NCI-H2081 (cell line): ENCODE results near the gene MANBA.

ENCODE experiments used
- DNase-seq, 2 experiments: peaks; one replicate each; lab custom pipeline; 2025; lab: John Stamatoyannopoulos, UW

The MANBA gene

GRCh38 chr4:102760645-102761295 is at the start of gene MANBA:
Gene MANBA, minus strand, starts transcription at chr4:102760968. Its CDS starts 74 bp downstream, at chr4:102760894.
- peak; percentile 68 to 75 for DNase-seq

DNA sequence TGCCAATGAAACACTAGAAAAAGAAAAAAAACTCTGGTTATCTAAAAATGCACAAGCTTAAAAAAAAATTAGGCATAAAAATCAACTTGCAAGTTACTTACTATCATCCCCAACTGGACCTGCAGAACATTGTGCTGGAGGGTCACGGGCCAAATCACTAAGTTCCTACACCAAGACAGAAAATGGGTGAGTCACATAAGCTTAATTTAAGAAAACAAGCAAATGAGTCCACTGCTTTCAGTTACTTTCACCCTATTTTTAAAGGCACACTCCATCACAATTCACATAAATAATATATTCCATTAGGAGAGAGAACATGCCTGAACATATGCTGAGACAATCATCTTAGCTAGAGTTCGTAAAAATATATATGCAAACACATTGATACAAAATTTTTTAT is 48.9 kb upstream of the MANBA start:
- no peak for DNase-seq

- no peak for DNase-seq
Measured at GRCh38 chr4:102809190-102809589, 48.4 kb upstream of the MANBA start.

GRCh38 chr4:102808009-102808408 is 47.2 kb upstream of the MANBA start:
- DNase-seq, result no peak

GRCh38 chr4:102807345-102807744 is 46.6 kb upstream of the MANBA start:
- DNase-seq, result no peak

DNA sequence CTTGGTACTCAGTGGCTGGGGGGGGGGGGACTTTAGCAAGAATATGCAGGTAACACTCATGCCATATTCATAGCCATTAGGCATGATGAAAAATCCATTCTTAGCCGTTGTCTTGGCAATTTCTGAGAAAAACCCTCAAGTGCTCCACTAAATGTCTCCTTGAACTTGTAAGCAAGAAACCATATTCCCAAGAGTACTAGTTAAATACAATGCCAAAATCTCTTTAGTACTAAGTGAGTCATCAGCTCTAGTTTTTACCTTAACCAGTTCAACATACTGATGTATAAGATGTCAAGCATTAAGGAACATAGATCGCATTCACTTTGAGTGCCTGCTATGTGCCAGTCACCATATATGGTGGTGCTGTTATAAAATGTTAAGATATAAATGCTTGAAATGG is 39.0 kb upstream of the MANBA start:
- no peak for DNase-seq

GRCh38 chr4:102794999-102795398 is 34.2 kb upstream of the MANBA start:
- DNase-seq, result no peak

GRCh38 chr4:102792361-102792936 is 31.7 kb upstream of the MANBA start:
- no peak for DNase-seq

GRCh38 chr4:102791318-102791835 is 30.6 kb upstream of the MANBA start:
- no peak for DNase-seq

GRCh38 chr4:102789317-102789717 is 28.5 kb upstream of the MANBA start:
- no peak for DNase-seq

DNA sequence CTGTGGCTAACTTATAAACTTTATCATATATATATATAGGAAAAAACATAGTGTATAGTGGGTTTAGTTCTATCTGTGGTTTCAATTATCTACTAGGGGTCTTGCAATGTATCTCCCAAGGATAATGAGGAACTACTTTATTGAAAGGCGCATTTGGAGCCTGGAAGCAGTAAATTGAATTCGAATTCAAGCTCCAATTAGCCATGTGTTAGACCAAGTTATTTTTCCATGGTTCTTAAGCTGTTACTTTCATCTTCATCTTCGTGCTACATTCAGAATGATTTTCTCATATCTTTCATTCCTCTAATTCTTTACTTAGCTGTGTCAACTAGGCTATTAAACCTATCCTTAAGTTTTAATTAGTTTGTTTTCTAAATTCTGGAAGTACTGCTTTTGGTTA is 27.2 kb upstream of the MANBA start:
- DNase-seq, result no peak

DNA sequence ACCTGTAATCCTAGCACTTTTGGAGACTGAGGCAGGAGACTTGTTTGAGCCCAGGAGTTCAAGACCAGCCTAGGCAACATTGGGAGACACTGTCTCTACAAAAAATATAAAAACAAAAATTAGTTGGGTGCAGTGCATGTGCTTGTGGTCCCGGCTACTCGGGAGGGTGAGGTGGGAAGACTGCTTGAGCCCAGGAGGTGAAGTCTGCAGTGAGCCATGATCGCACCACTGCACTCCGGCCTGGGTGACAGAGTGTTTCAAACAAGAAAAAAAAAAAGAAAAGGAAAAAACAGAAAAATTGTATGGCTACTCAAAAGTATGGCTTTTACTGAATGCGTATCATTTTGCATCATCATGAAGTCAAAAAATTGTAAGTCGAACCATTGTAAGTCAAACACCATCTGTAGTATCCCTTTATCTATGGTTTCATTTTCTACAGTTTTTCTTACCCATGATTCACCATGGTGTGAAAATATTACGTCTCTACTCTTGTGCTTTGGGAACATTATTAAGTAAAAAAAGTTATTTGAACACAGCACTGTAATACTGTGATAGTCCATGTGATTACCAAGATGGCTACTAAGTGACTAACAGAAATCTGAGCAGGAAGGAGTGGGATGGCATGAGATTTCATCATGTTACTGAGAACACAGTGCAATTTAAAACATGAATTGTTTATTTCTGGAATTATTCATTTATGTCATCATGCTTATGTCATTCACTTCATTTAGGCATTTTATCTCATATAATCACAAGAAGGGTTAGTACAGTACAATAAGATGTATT is 26.5 kb upstream of the MANBA start:
- no peak for DNase-seq

DNA sequence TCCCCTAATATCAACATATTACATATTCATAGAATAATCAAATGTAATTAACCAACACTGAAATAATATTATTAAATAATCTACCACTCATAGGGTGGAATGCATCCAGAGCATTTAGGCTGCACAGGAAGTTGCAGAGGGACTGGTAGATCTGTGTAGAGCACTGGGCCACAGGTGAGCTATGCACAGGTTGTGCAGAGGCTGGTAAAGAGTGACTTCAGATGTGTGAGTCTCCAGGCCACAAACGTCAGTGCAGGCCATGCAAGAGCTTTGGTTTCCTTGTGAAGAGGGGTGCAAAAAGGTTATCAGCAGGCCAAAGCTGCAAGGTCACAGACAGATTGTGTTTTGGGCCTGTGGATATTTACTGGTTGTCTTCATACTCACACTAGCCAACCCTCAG is 25.5 kb upstream of the MANBA start:
- no peak for DNase-seq

DNA sequence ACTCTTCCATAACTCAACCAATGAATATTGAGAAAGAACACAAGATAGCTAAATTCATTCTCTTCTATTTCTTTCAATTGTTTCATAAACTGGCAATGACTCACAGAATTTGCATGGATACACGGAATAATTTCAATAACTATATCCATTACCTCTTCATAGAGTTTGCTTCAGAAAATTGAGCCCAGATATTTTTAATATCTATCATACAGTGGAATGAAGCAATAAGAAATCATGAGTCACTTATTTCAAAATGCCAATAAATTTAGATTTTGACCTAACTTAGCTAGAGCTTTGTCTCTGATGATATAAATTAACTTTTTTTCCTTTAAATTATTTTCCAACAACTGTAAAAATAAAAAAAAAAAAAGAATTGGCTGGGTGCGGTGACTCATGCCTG is 22.2 kb upstream of the MANBA start:
- DNase-seq, result no peak

DNA sequence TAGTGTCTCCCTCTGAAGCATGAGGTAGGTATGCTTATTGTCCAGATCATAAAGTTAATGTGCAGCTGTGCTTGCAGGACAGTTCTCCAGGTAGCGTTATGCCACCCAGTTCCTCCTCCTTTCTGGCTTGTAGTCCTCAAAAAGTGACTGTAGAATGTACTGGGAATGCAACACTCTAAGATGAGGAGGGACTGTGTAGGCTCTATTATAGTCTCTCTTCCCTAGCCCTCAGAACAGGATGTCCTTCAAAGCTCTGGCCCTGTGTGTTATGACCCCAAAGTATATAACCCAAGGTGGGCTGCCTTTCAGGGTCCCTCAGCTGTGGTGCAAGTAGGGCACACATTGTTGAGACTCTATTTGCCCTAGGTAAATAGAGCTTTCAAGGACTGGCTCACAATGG is 20.8 kb upstream of the MANBA start:
- no peak for DNase-seq

DNA sequence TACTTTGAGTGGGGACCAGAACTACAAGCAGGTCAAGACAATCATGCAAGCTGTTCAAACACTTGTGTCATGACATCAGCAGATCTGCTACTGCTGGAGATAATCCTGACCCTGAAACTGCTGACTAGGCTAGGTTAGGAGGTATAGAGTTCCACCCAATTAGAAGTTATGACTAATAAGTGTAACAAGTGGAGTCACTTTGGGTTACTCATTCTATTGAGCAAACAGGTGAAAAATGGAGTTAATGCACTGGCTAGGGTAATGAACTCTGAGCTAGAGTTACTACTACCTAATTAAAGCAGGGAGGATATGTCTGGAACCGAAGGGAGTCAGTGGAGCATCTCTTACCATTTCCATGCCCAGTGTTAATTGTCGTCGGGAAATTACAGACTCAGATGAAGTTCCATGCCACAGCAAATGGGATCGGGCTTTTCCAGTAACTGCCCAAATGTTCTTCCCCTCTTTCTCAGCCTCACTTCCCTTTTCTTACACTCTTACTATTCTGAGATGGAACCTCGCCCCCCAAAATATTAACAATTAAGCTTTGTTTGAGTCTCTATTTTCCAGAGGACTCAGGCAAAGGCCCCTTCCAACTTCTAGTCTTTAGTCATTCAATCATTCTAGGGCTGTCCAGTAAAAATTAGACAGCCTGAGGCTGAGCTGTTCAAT is 19.8 kb upstream of the MANBA start:
- no peak for DNase-seq

DNA sequence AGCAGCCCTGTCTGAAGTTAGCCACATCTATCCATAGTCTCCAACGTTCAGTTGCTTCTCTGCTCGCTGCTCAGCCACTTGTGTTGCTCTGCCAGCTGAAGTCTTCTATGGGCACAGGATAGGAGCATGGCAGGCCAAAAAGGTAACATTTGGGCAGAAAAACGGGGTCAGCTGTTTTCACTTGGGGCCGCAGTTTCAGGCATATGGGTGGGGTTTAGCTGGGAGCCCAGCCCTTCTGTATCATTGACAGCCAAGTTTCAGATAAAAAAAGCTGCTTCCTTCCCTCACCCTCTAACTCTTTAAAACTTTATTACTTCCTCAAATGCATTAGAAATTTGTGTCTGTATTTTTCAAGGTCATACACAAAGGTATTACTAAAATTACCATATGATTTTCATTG is 18.4 kb upstream of the MANBA start:
- no peak for DNase-seq

DNA sequence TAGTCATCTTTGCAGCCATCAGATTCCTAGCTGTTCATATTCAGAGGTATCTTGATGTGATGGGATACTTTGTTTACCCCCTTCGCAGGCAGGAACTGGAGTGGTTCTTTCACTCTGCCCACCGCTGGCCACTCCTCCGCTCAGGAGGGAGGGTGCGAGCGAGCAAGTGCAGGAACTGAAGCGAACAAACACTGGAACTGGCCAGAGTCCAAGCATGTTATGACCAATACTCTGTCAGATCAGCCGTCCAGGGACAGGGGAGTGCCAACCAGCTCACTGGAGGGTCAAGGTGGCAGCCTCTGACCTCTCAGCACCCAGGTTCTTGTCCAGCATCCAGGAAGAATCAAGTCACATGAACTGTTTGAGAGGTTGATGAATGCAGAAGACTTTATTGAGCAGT is 18.0 kb upstream of the MANBA start:
- no peak for DNase-seq

DNA sequence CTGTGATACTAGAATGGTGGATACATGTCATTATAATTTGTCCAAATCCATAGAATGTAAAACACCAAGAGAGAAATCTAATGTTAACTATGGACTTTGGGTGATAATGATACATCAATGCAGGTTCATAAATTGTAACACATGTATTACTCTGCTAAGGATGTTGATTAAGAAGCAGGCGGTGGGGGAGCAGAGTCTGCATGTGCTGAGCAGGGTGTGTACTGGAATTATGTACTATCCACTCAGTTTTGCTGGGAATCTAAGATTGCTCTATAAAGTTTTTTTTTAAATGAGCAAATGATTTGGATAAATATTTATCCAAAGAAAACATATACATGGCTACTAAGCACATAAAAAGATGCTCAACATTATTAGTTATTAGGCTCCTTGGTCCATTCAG is 15.0 kb upstream of the MANBA start:
- DNase-seq, result no peak

DNA sequence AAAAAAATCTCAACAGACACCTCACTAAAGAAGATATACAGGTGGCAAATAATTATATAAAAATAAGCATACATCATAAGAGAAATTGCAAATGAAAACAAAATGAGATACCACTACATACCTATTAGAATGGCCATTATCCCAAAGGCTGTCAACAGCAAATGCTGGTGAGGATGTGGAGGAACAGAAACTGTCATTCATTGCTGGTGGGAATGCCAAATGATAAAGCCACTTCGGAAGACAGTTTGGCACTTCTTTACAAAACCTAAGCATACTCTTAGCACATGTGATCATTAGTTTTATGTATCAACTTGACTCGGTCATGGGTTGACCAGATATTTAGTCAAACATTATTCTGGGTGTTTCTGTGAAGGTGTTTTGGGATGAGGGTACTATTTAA is 13.5 kb upstream of the MANBA start:
- DNase-seq, result no peak

DNA sequence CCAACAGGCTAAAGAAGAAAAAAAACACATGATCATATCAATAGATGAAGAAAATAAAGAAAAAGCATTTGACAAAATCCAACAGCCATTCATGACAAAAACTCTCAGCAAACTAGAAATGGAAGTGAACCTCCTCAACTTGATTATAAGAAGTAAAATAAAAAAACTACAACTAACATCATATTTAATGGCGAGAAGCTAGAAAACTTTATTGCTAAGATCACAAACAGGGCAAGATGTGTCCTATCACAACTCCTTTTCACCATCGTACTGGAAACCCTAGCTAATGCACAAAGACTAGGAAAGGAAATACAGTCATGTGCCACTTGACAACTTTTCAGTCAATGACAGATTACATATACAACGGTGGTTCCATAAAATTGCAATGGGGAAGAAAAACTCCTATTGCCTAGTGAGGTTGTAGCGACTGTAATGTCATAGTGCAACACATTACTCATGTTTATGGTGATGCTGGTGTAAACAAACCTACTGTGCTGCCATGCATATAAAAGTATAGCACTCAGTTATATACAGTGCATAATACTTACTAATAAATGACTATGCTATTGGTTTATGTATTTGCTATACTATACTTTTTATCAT is 12.1 kb upstream of the MANBA start:
- DNase-seq, result no peak

GRCh38 chr4:102764901-102765300 is 4.1 kb upstream of the MANBA start:
- DNase-seq, result no peak
